ENCODE results near the gene NBPF3.
"Not testable (repeated sequence)": the region's sequence is repeated elsewhere in the genome, so short reads cannot be mapped to it uniquely, and the experiment has no call there.

The NBPF3 gene

DNA sequence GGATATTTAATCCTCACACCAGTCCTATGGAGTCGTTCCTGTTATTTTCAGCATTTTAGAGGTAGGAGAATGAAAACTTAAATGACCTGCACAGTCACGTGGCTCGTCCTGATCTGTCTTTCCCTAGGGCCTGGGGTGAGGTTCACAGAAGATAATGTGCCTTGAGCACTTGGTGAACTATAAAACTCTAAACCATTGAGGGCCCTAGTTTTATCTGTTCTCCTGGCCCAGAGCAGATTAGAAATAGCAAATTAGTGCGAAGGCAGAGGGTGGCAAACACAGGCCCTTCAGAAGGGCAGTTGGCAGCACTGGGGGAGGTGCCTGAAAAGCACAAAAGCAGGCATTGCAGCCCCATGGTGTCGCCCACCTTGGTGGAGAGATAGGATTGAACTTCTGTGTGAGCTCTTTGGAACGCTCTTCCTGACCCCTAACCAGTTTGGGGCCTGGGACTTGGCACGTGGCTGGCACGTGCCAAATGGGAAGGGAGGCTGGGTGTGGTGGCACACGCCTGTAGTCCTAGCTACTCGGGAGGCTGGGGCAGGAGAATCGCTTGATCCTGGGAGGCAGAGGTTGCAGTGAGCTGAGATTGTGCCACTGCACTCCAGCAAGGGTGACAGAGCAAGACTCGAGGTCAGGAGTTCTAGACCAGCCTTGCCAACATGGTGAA lies 1.2 kb upstream of the NBPF3 start:
- not testable (repeated sequence) for DNase-seq

DNA sequence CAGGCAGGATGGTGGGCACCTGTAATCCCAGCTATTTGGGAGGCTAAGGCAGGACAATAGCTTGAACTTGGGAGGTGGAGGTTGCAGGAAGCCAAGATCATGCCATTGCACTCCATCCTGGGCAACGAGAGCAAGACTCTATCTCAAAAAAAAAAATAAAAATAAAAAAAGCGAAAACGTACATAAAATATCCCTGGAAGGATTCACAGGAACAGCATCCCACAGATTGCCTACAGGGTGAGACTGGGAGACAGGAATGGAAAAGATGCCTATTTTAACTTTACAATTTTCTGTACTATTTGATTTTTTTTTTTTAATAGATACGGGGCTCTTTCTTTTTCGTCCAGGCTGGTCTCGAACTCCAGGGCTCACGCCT lies 604 bp upstream of the NBPF3 start:
- no peak for DNase-seq

DNA sequence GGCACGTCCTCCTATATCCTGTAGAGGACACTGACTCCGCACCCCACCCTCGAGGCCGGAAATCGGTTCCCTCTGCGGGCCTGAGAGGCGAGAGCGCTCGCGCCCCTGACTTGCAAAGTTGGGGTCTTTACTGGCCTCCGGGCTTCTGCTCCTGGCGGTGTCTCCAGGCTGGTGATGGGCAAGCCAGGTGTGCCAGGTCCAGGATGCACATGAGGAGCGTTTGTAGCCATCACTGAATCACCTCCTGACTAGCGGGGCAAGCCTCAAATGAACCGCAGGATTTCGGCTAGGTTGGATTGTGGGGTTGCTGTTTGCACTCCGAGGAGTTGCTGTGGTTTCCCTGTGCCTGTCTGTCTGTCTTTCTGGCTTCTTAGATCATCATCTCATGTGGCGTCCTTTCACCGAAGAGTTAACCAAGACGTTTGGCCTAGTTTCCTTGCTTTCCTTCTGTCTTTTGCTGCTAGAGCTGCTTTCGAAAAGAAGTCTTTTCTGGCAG lies 741 bp downstream of the NBPF3 start:
- DNase-seq: peak; percentile 24

GRCh38 chr1:21446647-21447046 lies 6.7 kb downstream of the NBPF3 start:
- not testable (repeated sequence) for DNase-seq

- DNase-seq: no peak
Observed at GRCh38 chr1:21447311-21447710, 7.4 kb downstream of the NBPF3 start.

GRCh38 chr1:21449906-21450305 lies 10.0 kb downstream of the NBPF3 start:
- peak; percentile 54 for DNase-seq

DNA sequence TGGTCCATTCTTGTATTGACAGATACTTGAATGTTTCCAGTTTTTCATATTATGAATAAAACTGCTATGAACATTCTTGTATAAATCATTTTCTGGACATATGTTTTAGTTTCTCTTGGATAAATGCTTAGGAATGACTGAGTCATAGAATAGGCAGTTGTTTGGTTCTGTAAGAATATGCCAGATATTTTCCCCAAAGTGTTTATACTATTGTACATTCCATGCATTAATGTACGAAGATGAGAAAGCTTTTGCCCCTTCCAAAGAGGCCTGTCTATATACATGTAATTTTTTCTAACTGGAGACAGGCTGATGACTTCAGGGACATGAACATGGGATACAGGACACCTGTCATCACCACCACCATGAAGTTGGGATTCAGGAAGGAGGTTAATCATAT lies 11.3 kb downstream of the NBPF3 start:
- peak; percentile 92 for DNase-seq

DNA sequence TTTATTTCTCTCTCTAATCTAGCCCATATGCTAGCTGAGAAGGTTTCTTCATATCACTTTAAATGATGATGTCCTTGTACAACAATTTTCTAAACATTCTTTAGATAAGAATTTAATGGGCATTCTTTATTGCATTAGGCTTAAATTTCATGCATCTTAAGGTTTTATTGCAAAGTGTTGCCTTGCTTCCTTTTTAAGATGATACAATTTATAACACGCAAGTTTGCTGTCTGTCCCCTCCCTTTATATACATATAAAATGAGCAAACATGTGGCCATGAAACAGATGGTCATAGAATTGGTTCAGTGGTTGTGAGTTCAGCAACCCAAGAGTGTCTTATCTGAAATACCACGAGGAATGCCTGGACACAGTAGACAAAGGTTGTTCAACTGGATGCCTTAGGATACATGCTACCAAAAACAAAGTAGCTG lies 12.1 kb downstream of the NBPF3 start:
- peak; percentile 31 for DNase-seq

DNA sequence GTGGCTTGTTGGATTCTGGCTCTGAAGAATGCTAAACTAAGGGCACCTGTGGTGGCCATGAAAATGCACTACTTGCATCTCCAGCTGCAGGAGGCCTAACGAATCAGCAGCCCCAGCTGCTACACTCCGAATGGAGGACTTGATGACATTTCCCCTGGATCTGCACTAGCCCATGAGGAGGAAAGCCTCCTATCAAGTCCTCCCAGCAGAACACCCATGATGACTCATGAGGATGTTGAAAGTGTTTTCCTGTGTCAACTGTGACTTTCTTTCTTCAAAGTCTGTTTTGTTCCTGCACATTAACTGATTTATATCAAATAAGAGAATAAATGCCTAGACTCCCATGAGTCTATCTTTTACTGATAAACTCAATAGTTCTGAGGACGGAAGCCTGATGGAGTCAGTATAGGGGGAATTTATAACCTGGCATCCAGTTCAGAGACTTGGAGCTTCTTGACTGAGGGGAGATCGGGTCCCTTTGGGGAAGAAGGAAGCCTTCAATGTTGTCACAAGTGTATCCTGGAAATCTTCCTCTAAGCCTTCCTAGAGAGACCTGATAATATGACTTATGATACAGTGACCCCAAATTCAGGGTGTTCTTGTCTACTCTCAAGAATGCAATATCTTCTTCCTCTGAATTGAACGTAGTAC lies 14.2 kb downstream of the NBPF3 start:
- peak; percentile 78 for DNase-seq

DNA sequence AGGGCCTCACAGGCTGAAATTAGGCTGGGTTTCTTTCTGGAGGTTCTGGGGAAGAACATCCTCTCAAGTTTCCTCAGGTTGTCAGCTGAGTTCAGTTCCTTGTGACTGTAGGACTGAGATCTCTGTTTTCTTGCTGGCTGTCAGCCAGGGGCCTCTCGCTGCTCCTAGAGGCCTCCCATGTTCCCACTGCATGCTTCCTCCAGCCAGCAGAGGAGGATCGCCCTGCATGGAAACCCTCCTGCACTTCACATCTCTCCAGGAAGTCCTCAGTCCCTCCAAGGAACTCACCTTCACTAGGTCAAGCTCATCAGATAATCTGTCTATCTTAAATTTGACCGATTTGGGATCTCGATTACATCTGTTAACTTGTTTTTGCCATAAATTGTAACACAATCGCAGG lies 15.0 kb downstream of the NBPF3 start:
- not testable (repeated sequence) for DNase-seq

- DNase-seq: no peak
Observed at GRCh38 chr1:21457654-21458053, 17.7 kb downstream of the NBPF3 start.

- DNase-seq: not testable (repeated sequence)
Observed at GRCh38 chr1:21465127-21465526, 25.2 kb downstream of the NBPF3 start.

DNA sequence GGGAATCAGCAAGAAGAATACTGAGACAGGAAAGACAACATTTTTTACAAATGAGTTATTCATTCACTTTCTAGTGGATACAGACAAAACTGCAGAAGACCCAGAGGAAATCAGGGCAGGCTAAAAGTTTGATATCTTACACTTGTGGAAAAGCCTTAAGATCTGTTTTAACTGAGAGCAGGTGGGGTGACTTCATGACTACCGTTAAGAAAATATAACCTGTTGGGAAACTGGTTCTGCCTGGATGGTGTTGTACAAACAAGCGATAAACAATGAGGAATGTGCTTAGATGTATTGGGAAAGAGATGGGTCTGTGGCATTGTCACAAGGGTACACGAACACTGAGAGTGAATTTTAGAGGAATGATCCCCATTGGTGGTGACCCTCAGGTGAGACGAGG lies 28.0 kb downstream of the NBPF3 start:
- DNase-seq: not testable (repeated sequence)

GRCh38 chr1:21468599-21468998 lies 28.7 kb downstream of the NBPF3 start:
- DNase-seq: peak; percentile 37

DNA sequence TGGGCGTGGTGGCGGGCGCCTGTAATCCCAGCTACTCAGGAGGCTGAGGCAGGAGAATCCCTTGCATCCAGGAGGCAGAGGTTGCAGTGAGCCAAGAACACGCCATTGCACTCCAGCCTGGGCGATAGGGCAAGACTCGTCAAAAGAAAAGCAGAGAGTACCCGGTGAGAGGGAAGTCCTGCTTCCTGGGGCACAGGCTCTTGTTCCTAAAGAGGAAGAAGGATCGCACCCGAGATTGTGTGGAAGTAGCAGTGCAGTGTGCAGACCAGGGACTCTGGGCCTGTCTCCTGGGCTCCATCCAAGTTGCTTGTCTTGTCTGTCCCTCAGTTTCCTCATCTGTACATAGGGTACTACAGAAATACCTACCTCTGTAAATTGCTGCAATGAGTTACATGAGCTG lies 29.6 kb downstream of the NBPF3 start:
- DNase-seq: no peak

- no peak for DNase-seq
Observed at GRCh38 chr1:21472861-21473260, 32.9 kb downstream of the NBPF3 start.

- DNase-seq: no peak
Observed at GRCh38 chr1:21478356-21478755, 38.4 kb downstream of the NBPF3 start.

- not testable (repeated sequence) for DNase-seq
Observed at GRCh38 chr1:21483881-21484280, 43.9 kb downstream of the NBPF3 start.

GRCh38 chr1:21489146-21489545 lies 49.2 kb downstream of the NBPF3 start:
- no peak for DNase-seq

- DNase-seq: peak; percentile 91
Observed at GRCh38 chr1:21490774-21491487, 51.0 kb downstream of the NBPF3 start.

GRCh38 chr1:21491488-21492355 lies 51.8 kb downstream of the NBPF3 start:
- peak; percentile 76 for DNase-seq

GRCh38 chr1:21492356-21492625 lies 52.4 kb downstream of the NBPF3 start:
- no peak for DNase-seq

GRCh38 chr1:21494196-21494595 lies 54.3 kb downstream of the NBPF3 start:
- DNase-seq: no peak
